Upper lobe of left lung (tissue), 4 donors: Measurements from ENCODE around the gene FBXL22.
"Not testable (repeated sequence)": the region's sequence is repeated elsewhere in the genome, so short reads cannot be mapped to it uniquely, and the experiment has no call there.

Experiments
- POLR2A ChIP-seq, 4 donors: fragments of 450-650 bp; IDR thresholded peaks; one replicate each; pipeline ENCODE4 v1.5.1; 2016 to 2017; ENCODE audit warnings: antibody characterized with exemption in 4 of 4, mild to moderate bottlenecking in 2 of 4
- TF ChIP-seq, protein P1 (sequence below), 6 experiments: fragments of 450-650 bp in 4 of 6; fragments of 200-600 bp in 2 of 6; sonication (generic) in 2 of 6; IDR thresholded peaks; one replicate each; pipeline ENCODE4 v1.5.1; 2016 to 2019; ENCODE audit warnings: antibody characterized with exemption in 6 of 6

DNA sequence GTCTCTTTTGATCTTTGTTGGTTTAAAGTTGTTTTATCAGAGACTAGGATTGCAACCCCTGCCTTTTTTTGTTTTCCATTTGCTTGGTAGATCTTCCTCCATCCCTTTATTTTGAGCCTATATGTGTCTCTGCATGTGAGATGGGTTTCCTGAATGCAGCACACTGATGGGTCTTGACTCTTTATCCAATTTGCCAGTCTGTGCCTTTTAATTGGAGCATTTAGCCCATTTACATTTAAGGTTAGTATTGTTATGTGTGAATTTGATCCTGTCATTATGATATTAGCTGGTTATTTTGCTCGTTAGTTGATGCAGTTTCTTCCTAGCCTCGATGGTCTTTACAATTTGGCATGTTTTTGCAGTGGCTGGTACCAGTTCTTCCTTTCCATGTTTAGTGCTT is 23.6 kb downstream of the FBXL22 start:
- TF ChIP-seq, protein P1, sequence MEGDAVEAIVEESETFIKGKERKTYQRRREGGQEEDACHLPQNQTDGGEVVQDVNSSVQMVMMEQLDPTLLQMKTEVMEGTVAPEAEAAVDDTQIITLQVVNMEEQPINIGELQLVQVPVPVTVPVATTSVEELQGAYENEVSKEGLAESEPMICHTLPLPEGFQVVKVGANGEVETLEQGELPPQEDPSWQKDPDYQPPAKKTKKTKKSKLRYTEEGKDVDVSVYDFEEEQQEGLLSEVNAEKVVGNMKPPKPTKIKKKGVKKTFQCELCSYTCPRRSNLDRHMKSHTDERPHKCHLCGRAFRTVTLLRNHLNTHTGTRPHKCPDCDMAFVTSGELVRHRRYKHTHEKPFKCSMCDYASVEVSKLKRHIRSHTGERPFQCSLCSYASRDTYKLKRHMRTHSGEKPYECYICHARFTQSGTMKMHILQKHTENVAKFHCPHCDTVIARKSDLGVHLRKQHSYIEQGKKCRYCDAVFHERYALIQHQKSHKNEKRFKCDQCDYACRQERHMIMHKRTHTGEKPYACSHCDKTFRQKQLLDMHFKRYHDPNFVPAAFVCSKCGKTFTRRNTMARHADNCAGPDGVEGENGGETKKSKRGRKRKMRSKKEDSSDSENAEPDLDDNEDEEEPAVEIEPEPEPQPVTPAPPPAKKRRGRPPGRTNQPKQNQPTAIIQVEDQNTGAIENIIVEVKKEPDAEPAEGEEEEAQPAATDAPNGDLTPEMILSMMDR (IDR thresholded peaks at IDR 0.05): not testable (repeated sequence)
- TF ChIP-seq POLR2A (IDR thresholded peaks at IDR 0.05): not testable (repeated sequence)
